ENCODE data around the gene KIAA0930.
A peak's percentile ranks its signal among the peaks of the same experiment; 100 is the strongest.

Gene KIAA0930

DNA sequence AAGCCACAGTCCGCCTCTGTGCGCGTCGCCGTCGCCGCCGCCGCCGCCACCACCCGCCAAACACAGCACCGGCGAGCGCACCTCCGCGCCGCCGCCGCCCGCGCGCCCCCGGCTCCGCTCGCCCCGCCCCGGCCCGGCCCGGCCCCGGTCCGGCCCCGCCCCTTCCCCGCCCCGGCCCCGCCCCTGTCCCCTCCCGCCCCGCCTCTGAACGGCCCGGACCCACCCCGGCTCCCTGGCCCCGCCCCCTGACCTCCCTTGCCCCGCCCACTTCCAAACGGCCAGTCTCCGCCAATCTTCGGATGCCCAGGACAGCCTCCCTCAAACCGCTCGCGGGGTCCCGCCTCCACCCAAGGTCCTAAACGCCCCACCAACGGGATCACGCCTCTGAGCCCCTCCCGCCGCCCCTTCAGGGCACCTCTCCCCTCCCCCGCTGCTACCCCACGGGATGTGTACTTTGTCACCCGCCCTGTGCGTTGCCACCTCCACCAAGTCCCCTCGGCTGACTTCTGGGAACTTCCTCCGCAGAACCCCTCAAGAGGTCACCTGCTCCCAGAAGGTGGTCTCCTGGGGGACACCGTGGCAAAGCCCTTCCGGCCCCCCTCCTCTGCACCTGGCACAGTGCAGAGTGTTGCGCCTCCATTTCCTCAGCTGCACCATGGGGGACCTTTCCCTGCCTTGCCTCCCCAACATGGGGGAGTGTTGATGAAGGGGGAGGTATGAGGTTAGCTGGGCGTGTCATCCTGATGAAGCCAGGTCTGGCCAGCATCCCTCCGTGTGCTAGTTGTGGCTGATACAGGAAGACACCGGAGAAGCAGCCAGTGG, at the start of gene KIAA0930:
Gene KIAA0930 (minus strand): TSS at position 85 of the 822 bp plus-strand sequence. CDS start 191 bp downstream, outside the sequence.
- TF ChIP-seq, protein P1, sequence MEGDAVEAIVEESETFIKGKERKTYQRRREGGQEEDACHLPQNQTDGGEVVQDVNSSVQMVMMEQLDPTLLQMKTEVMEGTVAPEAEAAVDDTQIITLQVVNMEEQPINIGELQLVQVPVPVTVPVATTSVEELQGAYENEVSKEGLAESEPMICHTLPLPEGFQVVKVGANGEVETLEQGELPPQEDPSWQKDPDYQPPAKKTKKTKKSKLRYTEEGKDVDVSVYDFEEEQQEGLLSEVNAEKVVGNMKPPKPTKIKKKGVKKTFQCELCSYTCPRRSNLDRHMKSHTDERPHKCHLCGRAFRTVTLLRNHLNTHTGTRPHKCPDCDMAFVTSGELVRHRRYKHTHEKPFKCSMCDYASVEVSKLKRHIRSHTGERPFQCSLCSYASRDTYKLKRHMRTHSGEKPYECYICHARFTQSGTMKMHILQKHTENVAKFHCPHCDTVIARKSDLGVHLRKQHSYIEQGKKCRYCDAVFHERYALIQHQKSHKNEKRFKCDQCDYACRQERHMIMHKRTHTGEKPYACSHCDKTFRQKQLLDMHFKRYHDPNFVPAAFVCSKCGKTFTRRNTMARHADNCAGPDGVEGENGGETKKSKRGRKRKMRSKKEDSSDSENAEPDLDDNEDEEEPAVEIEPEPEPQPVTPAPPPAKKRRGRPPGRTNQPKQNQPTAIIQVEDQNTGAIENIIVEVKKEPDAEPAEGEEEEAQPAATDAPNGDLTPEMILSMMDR (conservative IDR thresholded peaks at IDR 0.05; ENCODE audit: low read depth, low read length) = no peak
- peak within 1 kb of the TSS; percentile 59 for H3K4me3 ChIP-seq (ENCODE audit: low read length)
- DNase-seq (ENCODE audit: low read depth) = no peak

DNA sequence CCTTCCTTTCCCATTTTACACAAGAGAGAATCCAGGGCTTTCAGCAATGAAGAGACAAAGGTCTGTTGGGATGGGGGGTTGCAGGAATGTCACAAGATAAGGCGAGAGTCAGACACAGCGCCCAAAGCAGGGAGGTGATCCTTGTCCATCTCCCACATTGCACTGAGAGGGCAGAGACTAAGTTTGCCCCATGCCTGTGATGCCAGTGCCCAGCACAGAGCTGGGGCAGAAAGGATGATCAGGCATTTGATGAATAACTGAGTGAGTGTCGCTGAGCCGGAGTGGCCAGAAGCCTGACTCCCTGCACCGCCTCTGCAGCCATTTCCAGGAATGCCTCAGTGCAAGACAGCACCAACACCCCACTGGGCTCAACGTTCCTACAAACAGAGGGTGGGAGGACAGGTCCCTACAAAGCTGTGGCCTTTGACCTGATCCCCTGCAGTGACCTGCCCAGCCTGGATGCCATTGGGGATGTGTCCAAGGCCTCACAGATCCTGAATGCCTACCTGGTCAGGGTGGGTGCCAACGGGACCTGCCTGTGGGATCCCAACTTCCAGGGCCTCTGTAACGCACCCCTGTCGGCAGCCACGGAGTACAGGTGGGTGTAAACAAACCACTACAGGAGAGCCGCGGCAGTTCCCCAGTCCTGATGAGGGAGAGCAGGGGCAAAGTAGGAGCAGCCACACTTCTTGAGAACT, 46.3 kb upstream of the KIAA0930 start:
- TF ChIP-seq, protein P1 (conservative IDR thresholded peaks at IDR 0.05; ENCODE audit: low read depth, low read length) = no peak
- DNase-seq (ENCODE audit: low read depth) = no peak
- H3K4me3 ChIP-seq (ENCODE audit: low read length) = no peak overlapping the region

GRCh38 chr22:45285263-45286058, 44.8 kb upstream of the KIAA0930 start:
- TF ChIP-seq, protein P1 (conservative IDR thresholded peaks at IDR 0.05; ENCODE audit: low read depth, low read length) = no peak
- DNase-seq (ENCODE audit: low read depth) = no peak
- peak overlapping the region; percentile 23 for H3K4me3 ChIP-seq (ENCODE audit: low read length)

GRCh38 chr22:45284705-45285262, 44.1 kb upstream of the KIAA0930 start, which contains the start of gene UPK3A:
Gene UPK3A (plus strand): TSS chr22:45284949. CDS start chr22:45285014, 65 bp downstream.
- no peak for DNase-seq (ENCODE audit: low read depth)
- H3K4me3 ChIP-seq (ENCODE audit: low read length) = peak within 1 kb of the TSS; percentile 30
- TF ChIP-seq, protein P1 (conservative IDR thresholded peaks at IDR 0.05; ENCODE audit: low read depth, low read length) = no peak

GRCh38 chr22:45281010-45281409, 40.3 kb upstream of the KIAA0930 start:
- no peak for DNase-seq (ENCODE audit: low read depth)
- TF ChIP-seq, protein P1 (conservative IDR thresholded peaks at IDR 0.05; ENCODE audit: low read depth, low read length) = no peak
- no peak overlapping the region for H3K4me3 ChIP-seq (ENCODE audit: low read length)

- no peak for DNase-seq (ENCODE audit: low read depth)
- no peak overlapping the region for H3K4me3 ChIP-seq (ENCODE audit: low read length)
- TF ChIP-seq, protein P1 (conservative IDR thresholded peaks at IDR 0.05; ENCODE audit: low read depth, low read length) = no peak
Observed at GRCh38 chr22:45280587-45280980, 39.9 kb upstream of the KIAA0930 start.
